GM23248 (cell line): Measurements from ENCODE around the gene PHRF1. TPM values are rescaled to one million over a fixed set of nuclear protein-coding genes. Genes with fewer than 3 reads are reported as not detected.
"Not testable (repeated sequence)": the region's sequence is repeated elsewhere in the genome, so short reads cannot be mapped to it uniquely, and the experiment has no call there.

Experiments
- DNase-seq: peaks from one replicate; pipeline ENCODE4 v3.0.0-alpha.2; 2015
- H2AFZ ChIP-seq: fragments of 200-600 bp; sonication (generic); 2 replicates; pipeline ENCODE4 v1.6.1; 2016; ENCODE audit warnings: antibody characterized with exemption
- H3F3A ChIP-seq: fragments of 200-600 bp; sonication (generic); 2 replicates; pipeline ENCODE4 v1.6.1; 2016; ENCODE audit warnings: mild to moderate bottlenecking, antibody characterized with exemption, mixed run types; ENCODE audit not compliant: insufficient read depth
- H3K27ac ChIP-seq: fragments of 200-600 bp; sonication (generic); 2 replicates; pipeline ENCODE4 v1.5.1; 2016; ENCODE audit warnings: mild to moderate bottlenecking
- H3K27me3 ChIP-seq: fragments of 200-600 bp; sonication (generic); replicated peaks from 2 replicates; pipeline ENCODE4 v1.6.1; 2016; ENCODE audit warnings: mild to moderate bottlenecking; ENCODE audit not compliant: insufficient read depth
- H3K36me3 ChIP-seq: fragments of 200-600 bp; sonication (generic); 2 replicates; pipeline ENCODE4 v1.6.1; 2016; ENCODE audit warnings: low read depth, mild to moderate bottlenecking
- H3K4me1 ChIP-seq: fragments of 200-600 bp; sonication (generic); 2 replicates; pipeline ENCODE4 v1.6.1; 2016; ENCODE audit warnings: mild to moderate bottlenecking; ENCODE audit not compliant: insufficient read depth
- H3K4me2 ChIP-seq: fragments of 200-600 bp; sonication (generic); one replicate; pipeline ENCODE4 v1.6.1; 2016; ENCODE audit warnings: mild to moderate bottlenecking; ENCODE audit not compliant: unreplicated experiment
- H3K4me3 ChIP-seq: fragments of 200-600 bp; sonication (generic); 2 replicates; pipeline ENCODE4 v1.5.1; 2016; ENCODE audit warnings: mild to moderate bottlenecking
- H3K79me2 ChIP-seq: fragments of 200-600 bp; sonication (generic); 2 replicates; pipeline ENCODE4 v1.6.1; 2016; ENCODE audit warnings: mild to moderate bottlenecking; ENCODE audit not compliant: insufficient read depth
- H3K9ac ChIP-seq: fragments of 200-600 bp; sonication (generic); 2 replicates; pipeline ENCODE4 v1.6.1; 2016; ENCODE audit warnings: mild to moderate bottlenecking
- H3K9me2 ChIP-seq: fragments of 200-600 bp; sonication (generic); 2 replicates; pipeline ENCODE4 v1.6.1; 2016; ENCODE audit warnings: mixed run types, mild to moderate bottlenecking, moderate library complexity; ENCODE audit not compliant: insufficient read depth
- H3K9me3 ChIP-seq: fragments of 200-600 bp; sonication (generic); one replicate; pipeline ENCODE4 v1.6.1; 2017; ENCODE audit warnings: low read depth
- H4K20me1 ChIP-seq: fragments of 200-600 bp; sonication (generic); 2 replicates; pipeline ENCODE4 v1.6.0; 2016; ENCODE audit not compliant: insufficient read depth
- EZH2 ChIP-seq: fragments of 200-600 bp; sonication (generic); IDR thresholded peaks from 2 replicates; pipeline ENCODE4 v1.6.1; 2018; ENCODE audit warnings: antibody characterized with exemption, mild to moderate bottlenecking; ENCODE audit not compliant: insufficient read depth, poor library complexity, severe bottlenecking
- EZH2phosphoT487 ChIP-seq: fragments of 200-600 bp; sonication (generic); IDR thresholded peaks from 2 replicates; pipeline ENCODE4 v1.6.1; 2018; ENCODE audit warnings: antibody characterized with exemption, moderate library complexity, mild to moderate bottlenecking, low read depth; ENCODE audit not compliant: insufficient read depth
- WGBS, 2 experiments: methylation state at CpG; one replicate each; pipeline ENCODE4 v1.1.6; 2015 to 2017; ENCODE audit warnings: low lambda C conversion rate in 2 of 2, low coverage in 1 of 2; ENCODE audit errors: missing lambda C conversion rate in 2 of 2; 5-methylcytosine and 5-hydroxymethylcytosine counted together
- in situ Hi-C: fragments of 300-500 bp; cut with MboI; formaldehyde crosslinking; loops from 2 replicates; pipeline ENCODE4 v1.15.0; 2020
- polyA plus RNA-seq: library from polyadenylated mRNA; unstranded; fragments of >200 nt; fragmentation: Nextera tagmentation; extraction: Ambion mirVana; gene quantifications from 2 replicates; pipeline ENCODE4 v1.2.1, GENCODE V29; 2016
- total RNA-seq: library from RNA; depleted of rRNA; stranded (reverse); fragments of >200 nt; shearing (Covaris generic); gene quantifications from 2 replicates; pipeline ENCODE4 v1.2.3, GENCODE V29; 2014

The PHRF1 gene
- total and polyA plus RNA-seq, 2 experiments from 2014 or later: 10.9 to 27.7 TPM

- no peak overlapping the region for H3K27ac ChIP-seq
- H3K9ac ChIP-seq: no peak overlapping the region
- no peaks in the 10 kb centered on the region for H3K79me2 ChIP-seq
- peaks cover 5% of the 10 kb centered on the region; the same call in 1 of the 2 replicates for H3K36me3 ChIP-seq
- no peak overlapping the region for H3K4me2 ChIP-seq
- no peak overlapping the region for H2AFZ ChIP-seq
- no peak for TF ChIP-seq EZH2
- no peak for TF ChIP-seq EZH2phosphoT487
- H3K9me3 ChIP-seq: no peaks in the 10 kb centered on the region
- peaks cover 1% of the 10 kb centered on the region; the same call in 1 of the 2 replicates for H3F3A ChIP-seq
- in situ Hi-C loops: no loop called here
- H4K20me1 ChIP-seq: no peaks in the 10 kb centered on the region
- no peaks in the 10 kb centered on the region for H3K27me3 ChIP-seq
- H3K4me1 ChIP-seq: no peaks in the 10 kb centered on the region
- H3K9me2 ChIP-seq: no peaks in the 10 kb centered on the region
- H3K4me3 ChIP-seq: no peak overlapping the region
- WGBS, 2 experiments: 94 to 100% methylated on average over 7 to 15 of the region's 15 CpGs
- DNase-seq: no peak
Measured at GRCh38 chr11:653837-654236, 77.6 kb downstream of the PHRF1 start.

- in situ Hi-C loops, H3K4me2 ChIP-seq, DNase-seq, H3K9ac ChIP-seq, H3K36me3 ChIP-seq, H2AFZ ChIP-seq, H3K4me1 ChIP-seq, H3K9me3 ChIP-seq, H3K27ac ChIP-seq, H3K4me3 ChIP-seq, H3K9me2 ChIP-seq, H4K20me1 ChIP-seq, H3K79me2 ChIP-seq, H3K27me3 ChIP-seq, H3F3A ChIP-seq: not testable (repeated sequence)
- WGBS, 2 experiments: 95 to 96% methylated on average over 12 of the region's 12 CpGs
Measured at GRCh38 chr11:654444-654843, 78.2 kb downstream of the PHRF1 start.

- H3K9me2 ChIP-seq: no peaks in the 10 kb centered on the region
- no peak for DNase-seq
- TF ChIP-seq EZH2 (no peak), EZH2phosphoT487 (no peak)
- WGBS, 2 experiments: 93 to 94% methylated on average over 30 of the region's 30 CpGs
- H3K9me3 ChIP-seq: no peaks in the 10 kb centered on the region
- no peaks in the 10 kb centered on the region for H3K27me3 ChIP-seq
- no peaks in the 10 kb centered on the region for H3K79me2 ChIP-seq
- H3K4me2 ChIP-seq: no peak overlapping the region
- H3K9ac ChIP-seq: no peak overlapping the region
- H3F3A ChIP-seq: no peaks in the 10 kb centered on the region; the same call in 1 of the 2 replicates
- no peak overlapping the region for H2AFZ ChIP-seq
- H3K4me1 ChIP-seq: no peaks in the 10 kb centered on the region
- H3K4me3 ChIP-seq: no peak overlapping the region
- no peaks in the 10 kb centered on the region for H4K20me1 ChIP-seq
- no peaks in the 10 kb centered on the region for H3K36me3 ChIP-seq
- in situ Hi-C loops: no loop called here
- H3K27ac ChIP-seq: no peak overlapping the region
Measured at GRCh38 chr11:655036-655726, 78.9 kb downstream of the PHRF1 start.

GRCh38 chr11:656426-656825 lies 80.2 kb downstream of the PHRF1 start:
- H3K4me1 ChIP-seq: no peaks in the 10 kb centered on the region
- in situ Hi-C loops: no loop called here
- no peak overlapping the region for H3K9ac ChIP-seq
- H3K9me2 ChIP-seq: no peaks in the 10 kb centered on the region
- no peaks in the 10 kb centered on the region; the same call in 1 of the 2 replicates for H3F3A ChIP-seq
- no peak overlapping the region for H2AFZ ChIP-seq
- no peaks in the 10 kb centered on the region for H3K27me3 ChIP-seq
- H3K4me3 ChIP-seq: no peak overlapping the region
- no peak overlapping the region for H3K4me2 ChIP-seq
- no peaks in the 10 kb centered on the region for H3K79me2 ChIP-seq
- TF ChIP-seq EZH2: no peak
- TF ChIP-seq EZH2phosphoT487: no peak
- no peaks in the 10 kb centered on the region for H3K9me3 ChIP-seq
- no peak overlapping the region for H3K27ac ChIP-seq
- DNase-seq: no peak
- no peaks in the 10 kb centered on the region for H3K36me3 ChIP-seq
- WGBS, 2 experiments: 93 to 95% methylated on average over 14 of the region's 14 CpGs
- H4K20me1 ChIP-seq: no peaks in the 10 kb centered on the region
